OCI-LY3 (cell line): ENCODE data around the gene ASIC2.

Experiments
- H2AFZ ChIP-seq: fragments of 200-600, 300-600 bp; shearing (Covaris generic); 2 replicates; pipeline ENCODE4 v1.6.0; 2014; ENCODE audit warnings: antibody characterized with exemption, low read depth, low read length
- H3K27ac ChIP-seq: fragments of 200-600, 300-600 bp; sonication (generic); 2 replicates; pipeline ENCODE4 v1.5.1; 2014; ENCODE audit warnings: mild to moderate bottlenecking, low read length, moderate library complexity, mixed read lengths
- H3K27me3 ChIP-seq: fragments of 200-600, 300-600 bp; sonication (generic); 2 replicates; pipeline ENCODE4 v1.6.1; 2014; ENCODE audit warnings: low read depth, low read length, mixed read lengths
- H3K36me3 ChIP-seq: fragments of 200-600, 300-600 bp; sonication (generic); replicated peaks from 2 replicates; pipeline ENCODE3; 2014; ENCODE audit warnings: low read depth, low read length, mixed read lengths
- H3K4me1 ChIP-seq: fragments of 300-600, 200-600 bp; sonication (generic); 2 replicates; pipeline ENCODE4 v1.6.1; 2014; ENCODE audit warnings: low read length, mixed read lengths
- H3K4me2 ChIP-seq: fragments of 200-600, 300-600 bp; sonication (generic); 2 replicates; pipeline ENCODE4 v1.6.1; 2014; ENCODE audit warnings: low read length, mixed read lengths
- H3K4me3 ChIP-seq: fragments of 300-600, 200-600 bp; sonication (generic); 2 replicates; pipeline ENCODE4 v1.5.1; 2014; ENCODE audit warnings: antibody characterized with exemption, mild to moderate bottlenecking, low read length, moderate library complexity
- H3K79me2 ChIP-seq: fragments of 300-600, 200-600 bp; shearing (Covaris generic); 2 replicates; pipeline ENCODE4 v1.6.1; 2014; ENCODE audit warnings: mild to moderate bottlenecking, low read length, mixed read lengths
- H3K9ac ChIP-seq: fragments of 300-600, 200-600 bp; shearing (Covaris generic); 2 replicates; pipeline ENCODE4 v1.6.0; 2014; ENCODE audit warnings: mild to moderate bottlenecking, low read length, moderate library complexity
- H3K9me3 ChIP-seq: fragments of 200-600, 300-600 bp; shearing (Covaris generic); 2 replicates; pipeline ENCODE4 v1.6.1; 2014; ENCODE audit warnings: low read length, mixed read lengths; ENCODE audit not compliant: insufficient read depth
- H4K20me1 ChIP-seq: fragments of 200-600, 300-600 bp; sonication (generic); 2 replicates; pipeline ENCODE4 v1.6.1; 2016; ENCODE audit warnings: low read length, mixed read lengths; ENCODE audit not compliant: insufficient read depth
- EZH2phosphoT487 ChIP-seq: fragments of 200-600 bp; shearing (Covaris generic); IDR thresholded peaks from 2 replicates; pipeline ENCODE4 v1.6.1; 2018; ENCODE audit warnings: antibody characterized with exemption, mixed run types, low read depth
- TF ChIP-seq, protein P1 (sequence below): fragments of 200-600, 300-600 bp; sonication (generic); IDR thresholded peaks from 2 replicates; pipeline ENCODE4 v1.5.1; 2014; ENCODE audit warnings: antibody characterized with exemption, low read length, low read depth

The ASIC2 gene

DNA sequence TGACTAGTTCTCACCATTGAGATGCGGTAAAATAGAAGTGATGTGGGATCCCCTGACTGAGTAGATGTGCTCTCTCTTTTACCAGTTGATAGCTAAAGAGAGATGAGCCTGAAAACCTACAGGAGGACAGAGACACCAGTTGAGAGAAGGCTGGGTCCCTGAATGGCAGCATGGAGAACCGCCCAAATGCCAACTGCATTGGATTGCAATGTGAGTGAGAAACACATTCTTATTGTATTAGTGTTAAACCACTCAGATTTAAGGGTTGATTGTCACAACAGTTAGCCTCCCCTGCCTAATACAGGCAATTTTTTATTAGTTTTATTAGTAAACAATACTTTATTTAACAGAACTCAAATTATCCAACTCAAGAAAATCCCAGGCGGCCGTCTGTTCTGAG lies 240.2 kb downstream of the ASIC2 start:
- peaks cover 60% of the 10 kb centered on the region for H3K27me3 ChIP-seq
- H3K27ac ChIP-seq = no peak overlapping the region
- no peak overlapping the region for H3K9ac ChIP-seq
- no peak overlapping the region for H3K4me2 ChIP-seq
- no peaks in the 10 kb centered on the region for H3K36me3 ChIP-seq
- H4K20me1 ChIP-seq = no peaks in the 10 kb centered on the region
- no peaks in the 10 kb centered on the region for H3K79me2 ChIP-seq
- no peak for TF ChIP-seq EZH2phosphoT487
- TF ChIP-seq, protein P1, sequence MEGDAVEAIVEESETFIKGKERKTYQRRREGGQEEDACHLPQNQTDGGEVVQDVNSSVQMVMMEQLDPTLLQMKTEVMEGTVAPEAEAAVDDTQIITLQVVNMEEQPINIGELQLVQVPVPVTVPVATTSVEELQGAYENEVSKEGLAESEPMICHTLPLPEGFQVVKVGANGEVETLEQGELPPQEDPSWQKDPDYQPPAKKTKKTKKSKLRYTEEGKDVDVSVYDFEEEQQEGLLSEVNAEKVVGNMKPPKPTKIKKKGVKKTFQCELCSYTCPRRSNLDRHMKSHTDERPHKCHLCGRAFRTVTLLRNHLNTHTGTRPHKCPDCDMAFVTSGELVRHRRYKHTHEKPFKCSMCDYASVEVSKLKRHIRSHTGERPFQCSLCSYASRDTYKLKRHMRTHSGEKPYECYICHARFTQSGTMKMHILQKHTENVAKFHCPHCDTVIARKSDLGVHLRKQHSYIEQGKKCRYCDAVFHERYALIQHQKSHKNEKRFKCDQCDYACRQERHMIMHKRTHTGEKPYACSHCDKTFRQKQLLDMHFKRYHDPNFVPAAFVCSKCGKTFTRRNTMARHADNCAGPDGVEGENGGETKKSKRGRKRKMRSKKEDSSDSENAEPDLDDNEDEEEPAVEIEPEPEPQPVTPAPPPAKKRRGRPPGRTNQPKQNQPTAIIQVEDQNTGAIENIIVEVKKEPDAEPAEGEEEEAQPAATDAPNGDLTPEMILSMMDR = no peak
- no peak overlapping the region for H3K4me3 ChIP-seq
- H3K9me3 ChIP-seq = no peaks in the 10 kb centered on the region
- no peaks in the 10 kb centered on the region for H3K4me1 ChIP-seq
- no peak overlapping the region for H2AFZ ChIP-seq

DNA sequence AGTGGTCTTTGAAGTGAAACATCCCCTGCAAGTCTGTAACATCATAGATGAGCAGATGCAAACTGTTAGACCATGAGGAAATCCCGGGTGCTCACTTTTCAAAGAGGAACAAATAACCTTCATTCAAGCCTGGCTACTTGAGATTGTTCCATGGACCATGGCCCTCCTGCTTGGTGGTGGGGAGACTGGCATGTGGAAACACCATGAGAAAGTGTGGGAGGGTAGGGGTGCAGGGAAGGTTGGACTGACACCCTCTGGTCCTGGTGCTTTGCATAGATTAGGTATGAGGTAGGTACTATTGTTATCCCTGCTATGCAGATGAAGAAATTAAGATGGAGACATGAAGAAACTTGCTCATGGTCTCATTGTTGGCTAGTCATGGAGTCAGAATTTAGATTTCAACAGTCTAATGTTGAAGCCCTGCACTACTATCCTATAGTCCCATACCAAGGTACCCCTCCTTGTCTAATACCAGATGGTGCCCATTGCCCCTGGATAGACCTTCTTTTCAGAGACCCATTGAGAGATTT lies 242.4 kb downstream of the ASIC2 start:
- Histone ChIP-seq H3K4me1 (no peaks in the 10 kb centered on the region), H3K4me3 (no peak overlapping the region), H3K9me3 (no peaks in the 10 kb centered on the region), H4K20me1 (no peaks in the 10 kb centered on the region), H3K27me3 (peaks cover 62% of the 10 kb centered on the region), H2AFZ (no peak overlapping the region), H3K4me2 (no peak overlapping the region), H3K36me3 (no peaks in the 10 kb centered on the region), H3K79me2 (no peaks in the 10 kb centered on the region), H3K27ac (no peak overlapping the region), H3K9ac (no peak overlapping the region)
- TF ChIP-seq EZH2phosphoT487 = no peak
- TF ChIP-seq, protein P1 = no peak

DNA sequence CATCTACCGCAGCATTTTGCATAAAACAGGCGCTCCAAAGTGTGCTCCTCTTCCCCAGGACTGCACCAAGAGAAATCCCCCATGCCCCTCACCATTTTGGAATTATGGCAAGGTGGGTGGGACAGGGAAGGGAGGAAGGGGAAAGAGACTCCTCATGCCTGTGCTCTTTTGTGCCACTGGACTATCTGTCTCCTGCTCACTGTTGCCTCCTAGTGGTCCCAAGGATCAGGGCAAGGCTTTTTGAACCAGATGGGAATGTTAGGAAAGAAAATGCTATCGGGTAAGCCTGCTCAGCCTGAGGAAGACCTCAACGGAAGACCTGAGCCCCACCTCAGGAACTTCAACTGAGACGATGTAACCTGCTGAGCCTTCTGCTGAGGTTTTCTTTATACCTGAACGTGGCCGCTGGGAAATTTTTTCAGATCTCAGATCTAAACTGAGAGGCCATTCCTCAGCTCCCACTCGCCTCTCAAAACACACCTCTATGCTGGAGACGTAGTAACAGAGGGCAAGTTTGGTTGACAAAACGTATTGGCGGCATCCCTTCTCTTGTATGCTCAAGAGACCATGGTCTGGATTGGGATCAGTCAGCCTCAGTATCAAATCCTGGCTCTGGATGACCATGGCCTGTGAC lies 243.2 kb downstream of the ASIC2 start:
- no peak overlapping the region for H3K27ac ChIP-seq
- no peak overlapping the region for H3K9ac ChIP-seq
- no peak overlapping the region for H2AFZ ChIP-seq

More for the DNA sequence above, 243.2 kb downstream of the ASIC2 start:
- H4K20me1 ChIP-seq = no peaks in the 10 kb centered on the region
- no peak overlapping the region for H3K4me3 ChIP-seq
- H3K36me3 ChIP-seq = no peaks in the 10 kb centered on the region
- H3K79me2 ChIP-seq = no peaks in the 10 kb centered on the region
- H3K4me1 ChIP-seq = no peaks in the 10 kb centered on the region
- no peak for TF ChIP-seq EZH2phosphoT487
- TF ChIP-seq, protein P1 = peak; percentile 81
- H3K9me3 ChIP-seq = no peaks in the 10 kb centered on the region
- peaks cover 61% of the 10 kb centered on the region for H3K27me3 ChIP-seq
- H3K4me2 ChIP-seq = no peak overlapping the region
